Stimulated activated naive B cell treated with anti-CD40 and anti-IgM and Interleukin-4, amounts not matched to agents 10 μg/mL and 1 μg/mL and 100 μg/mL, for 72 hours (primary cell): ENCODE data around the gene BMX.

Experiments
- ATAC-seq, 2 donors: fragments of 150-1000 bp; cut with Tn5 transposase; replicated peaks; 2 replicates each; pipeline ENCODE4 v1.10.0; 2021; ENCODE audit warnings: moderate library complexity in 1 of 2
- DNase-seq: peaks from one replicate; pipeline ENCODE4 v3.0.0; 2021
- H3K27ac Mint-ChIP-seq: one replicate; pipeline ENCODE4 v1.8.0; 2022; ENCODE audit warnings: mild to moderate bottlenecking, mixed read lengths
- H3K27me3 Mint-ChIP-seq, 2 donors: one replicate each; pipeline ENCODE4 v1.8.0; 2022; ENCODE audit warnings: mixed read lengths in 2 of 2
- H3K36me3 Mint-ChIP-seq, 2 donors: one replicate each; pipeline ENCODE4 v1.8.0; 2022; ENCODE audit warnings: mixed read lengths in 2 of 2, mild to moderate bottlenecking in 1 of 2
- H3K4me1 Mint-ChIP-seq, 2 donors: one replicate each; pipeline ENCODE4 v1.8.0; 2022; ENCODE audit warnings: mixed read lengths in 2 of 2, mild to moderate bottlenecking in 1 of 2
- H3K4me3 Mint-ChIP-seq, 2 donors: one replicate each; pipeline ENCODE4 v1.8.0; 2022; ENCODE audit warnings: mild to moderate bottlenecking in 2 of 2, mixed read lengths in 2 of 2, moderate library complexity in 1 of 2
- H3K9me3 Mint-ChIP-seq, 2 donors: one replicate each; pipeline ENCODE4 v1.8.0; 2022; ENCODE audit warnings: mixed read lengths in 2 of 2, mild to moderate bottlenecking in 1 of 2

The BMX gene

DNA sequence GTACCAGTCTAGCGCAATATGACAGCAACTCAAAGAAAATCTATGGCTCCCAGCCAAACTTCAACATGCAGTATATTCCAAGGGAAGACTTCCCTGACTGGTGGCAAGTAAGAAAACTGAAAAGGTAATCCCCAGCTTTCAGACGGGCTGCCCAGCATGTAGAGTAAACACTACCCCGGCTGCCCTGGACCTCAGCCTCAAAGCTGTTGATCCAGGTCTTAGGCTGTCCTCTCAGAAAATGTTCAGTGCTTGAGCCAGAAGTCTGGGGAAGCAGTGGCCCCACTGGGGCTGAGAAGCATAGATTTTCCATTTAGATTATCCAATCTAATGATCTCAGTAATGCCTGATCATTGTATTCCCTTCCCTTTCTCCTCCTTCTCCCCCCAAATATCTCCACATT, 21.9 kb downstream of the BMX start:
- H3K27me3 Mint-ChIP-seq: peaks cover 8 to 21% of the 10 kb centered on the region in 2 donors
- H3K4me1 Mint-ChIP-seq: no peaks in the 10 kb centered on the region
- no peaks in the 10 kb centered on the region for H3K36me3 Mint-ChIP-seq
- DNase-seq (no peak), ATAC-seq (no peak)
- peaks cover 0 to 6% of the 10 kb centered on the region in 2 donors for H3K9me3 Mint-ChIP-seq
- no peak overlapping the region for H3K4me3 Mint-ChIP-seq
- H3K27ac Mint-ChIP-seq: no peak overlapping the region

DNA sequence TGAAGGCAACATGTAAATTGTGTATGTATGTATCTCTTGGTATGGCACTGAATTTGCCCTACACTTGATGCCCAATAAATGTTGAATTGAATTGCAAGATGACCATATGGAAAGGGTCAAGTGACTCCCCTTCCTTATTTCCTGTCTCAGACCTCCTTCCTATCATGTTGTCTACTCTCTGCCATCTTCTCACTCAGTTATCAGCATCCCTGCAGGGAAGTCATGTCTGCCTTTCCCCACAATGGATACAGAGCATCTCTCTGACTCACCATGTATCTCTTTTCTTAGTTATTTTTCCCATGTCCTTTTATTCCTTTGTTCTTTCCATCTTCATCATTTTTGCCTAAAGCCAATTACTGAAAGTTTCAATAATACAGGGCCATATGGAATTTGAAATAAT, 22.5 kb downstream of the BMX start:
- ATAC-seq (no peak), DNase-seq (no peak)
- Mint-ChIP-seq H3K27me3 (peaks cover 8 to 21% of the 10 kb centered on the region in 2 donors), H3K9me3 (peaks cover 0 to 6% of the 10 kb centered on the region in 2 donors), H3K4me3 (no peak overlapping the region), H3K36me3 (no peaks in the 10 kb centered on the region), H3K27ac (no peak overlapping the region), H3K4me1 (no peaks in the 10 kb centered on the region)

DNA sequence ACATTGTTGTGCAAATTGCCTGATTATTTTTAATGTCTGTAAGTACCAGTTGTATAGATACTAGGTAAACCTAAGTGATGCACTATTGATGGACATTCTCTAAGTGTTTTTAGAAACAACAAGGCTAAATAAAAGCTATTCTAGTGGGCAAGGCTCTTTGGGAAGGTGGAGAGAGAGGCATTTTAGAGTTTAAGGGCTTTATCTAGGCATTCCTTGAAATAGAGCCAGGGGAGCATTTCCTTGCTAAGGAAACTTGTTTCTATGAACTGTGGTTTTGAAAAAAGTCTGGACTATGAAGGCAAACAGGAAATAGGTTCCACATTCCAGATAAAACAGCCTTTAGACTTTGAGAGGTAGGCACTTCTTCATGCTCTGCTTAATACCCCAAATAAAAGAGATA, 23.8 kb downstream of the BMX start:
- Mint-ChIP-seq H3K27ac (no peak overlapping the region), H3K27me3 (peaks cover 8 to 13% of the 10 kb centered on the region in 2 donors), H3K9me3 (peaks cover 0 to 2% of the 10 kb centered on the region in 2 donors), H3K4me3 (no peak overlapping the region), H3K36me3 (no peaks in the 10 kb centered on the region), H3K4me1 (no peaks in the 10 kb centered on the region)
- DNase-seq (no peak), ATAC-seq (no peak)

DNA sequence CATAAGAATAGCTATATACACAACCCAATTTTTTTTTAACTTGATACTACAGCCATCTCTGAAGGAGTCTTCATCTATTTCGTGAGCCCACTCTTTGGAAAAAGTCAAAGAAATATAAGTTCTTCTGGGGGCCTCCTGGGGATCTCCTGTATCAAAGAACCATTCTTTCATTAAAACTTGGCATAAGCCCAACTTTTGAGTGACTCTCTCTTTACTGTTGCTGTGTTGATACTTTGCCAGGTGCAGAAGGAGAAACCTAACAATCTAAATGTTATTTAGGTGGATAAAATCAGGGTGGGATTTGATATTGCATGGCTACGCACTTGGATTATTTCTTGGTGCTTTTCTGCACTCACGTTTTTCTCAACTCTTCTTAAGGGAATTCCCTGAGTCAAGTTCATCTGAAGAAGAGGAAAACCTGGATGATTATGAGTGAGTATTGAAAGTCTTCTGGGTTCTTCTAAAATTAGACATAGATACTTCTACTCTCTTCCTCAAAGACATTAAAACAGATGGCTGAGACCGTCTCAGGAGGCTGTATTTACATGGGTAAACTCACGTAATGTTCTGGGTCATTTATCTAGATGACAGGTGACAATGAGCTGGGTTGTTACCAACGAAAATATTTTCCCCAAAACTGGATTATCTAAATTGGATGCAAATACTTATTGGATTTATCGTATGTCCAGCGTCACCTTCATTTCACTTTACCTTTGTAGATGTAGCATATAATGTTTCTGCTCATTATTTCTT, 25.2 kb downstream of the BMX start:
- Mint-ChIP-seq H3K9me3 (no peaks in the 10 kb centered on the region), H3K4me3 (no peak overlapping the region), H3K4me1 (no peaks in the 10 kb centered on the region), H3K36me3 (no peaks in the 10 kb centered on the region), H3K27me3 (peaks cover 8 to 11% of the 10 kb centered on the region in 2 donors), H3K27ac (no peak overlapping the region)
- ATAC-seq (no peak), DNase-seq (no peak)

DNA sequence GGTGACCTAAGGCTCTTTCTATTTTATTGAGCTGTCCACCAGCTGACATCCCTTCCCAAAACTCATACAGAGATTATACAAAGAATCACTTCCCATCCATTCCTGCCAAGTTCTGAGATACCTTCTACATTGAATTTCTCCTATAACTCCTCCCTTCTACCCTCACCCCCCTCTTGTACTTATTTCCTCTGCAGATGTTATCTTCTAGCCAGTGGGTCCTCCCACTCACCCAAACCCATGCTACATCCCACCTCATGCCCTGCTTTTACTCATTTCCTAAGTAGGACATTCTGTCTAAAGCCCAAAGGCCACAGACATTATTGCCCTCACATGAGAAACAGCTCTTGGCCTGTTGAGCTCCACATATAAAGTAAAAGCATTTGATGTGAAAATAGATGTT, 28.6 kb downstream of the BMX start:
- no peaks in the 10 kb centered on the region for H3K36me3 Mint-ChIP-seq
- no peak overlapping the region for H3K27ac Mint-ChIP-seq
- no peak overlapping the region for H3K4me3 Mint-ChIP-seq
- no peaks in the 10 kb centered on the region for H3K27me3 Mint-ChIP-seq
- no peak for DNase-seq
- ATAC-seq: no peak
- H3K9me3 Mint-ChIP-seq: no peaks in the 10 kb centered on the region
- H3K4me1 Mint-ChIP-seq: no peaks in the 10 kb centered on the region

DNA sequence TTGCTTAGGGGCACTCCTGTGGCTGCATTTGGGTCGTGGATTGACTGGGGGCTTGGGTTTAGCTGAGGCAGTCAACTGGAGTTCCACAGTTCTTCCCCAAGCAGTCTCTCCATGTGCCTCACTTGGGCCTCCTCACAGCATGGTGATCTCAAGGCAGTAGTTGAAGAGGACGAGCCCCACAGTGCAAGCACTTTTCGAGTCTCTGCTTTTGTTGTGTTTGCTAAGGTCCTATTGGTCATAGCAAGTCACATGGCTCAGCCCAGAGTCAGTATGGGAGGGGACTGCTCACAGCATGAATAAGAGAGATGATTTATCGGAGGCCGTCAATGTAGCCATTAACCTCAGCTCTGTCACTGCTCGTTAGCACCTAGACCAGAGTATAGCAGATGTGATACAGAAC, 29.7 kb downstream of the BMX start:
- Mint-ChIP-seq H3K4me3 (no peak overlapping the region), H3K27me3 (no peaks in the 10 kb centered on the region), H3K9me3 (no peaks in the 10 kb centered on the region), H3K36me3 (no peaks in the 10 kb centered on the region), H3K27ac (no peak overlapping the region), H3K4me1 (no peaks in the 10 kb centered on the region)
- DNase-seq (no peak), ATAC-seq (no peak)

DNA sequence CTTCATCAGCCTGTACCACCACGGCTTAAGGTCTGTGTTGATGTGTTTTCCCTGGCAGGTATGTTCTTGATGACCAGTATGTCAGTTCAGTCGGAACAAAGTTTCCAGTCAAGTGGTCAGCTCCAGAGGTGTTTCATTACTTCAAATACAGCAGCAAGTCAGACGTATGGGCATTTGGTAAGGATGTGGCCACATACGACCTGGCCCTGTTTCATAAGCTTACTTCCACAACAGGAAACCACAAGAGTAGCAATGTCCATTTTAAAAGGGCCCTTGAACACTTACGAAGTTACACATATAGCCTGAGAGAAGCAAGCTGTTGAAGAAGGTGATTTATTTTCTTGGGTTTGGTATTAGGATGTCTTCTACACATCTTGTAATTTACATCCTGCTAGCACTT, 46.1 kb downstream of the BMX start:
- H3K27me3 Mint-ChIP-seq: peaks cover 5 to 8% of the 10 kb centered on the region in 2 donors
- no peak overlapping the region for H3K27ac Mint-ChIP-seq
- no peak for DNase-seq
- H3K9me3 Mint-ChIP-seq: peaks cover 0 to 1% of the 10 kb centered on the region in 2 donors
- no peak for ATAC-seq
- no peak overlapping the region for H3K4me3 Mint-ChIP-seq
- H3K4me1 Mint-ChIP-seq: no peaks in the 10 kb centered on the region
- H3K36me3 Mint-ChIP-seq: no peaks in the 10 kb centered on the region

DNA sequence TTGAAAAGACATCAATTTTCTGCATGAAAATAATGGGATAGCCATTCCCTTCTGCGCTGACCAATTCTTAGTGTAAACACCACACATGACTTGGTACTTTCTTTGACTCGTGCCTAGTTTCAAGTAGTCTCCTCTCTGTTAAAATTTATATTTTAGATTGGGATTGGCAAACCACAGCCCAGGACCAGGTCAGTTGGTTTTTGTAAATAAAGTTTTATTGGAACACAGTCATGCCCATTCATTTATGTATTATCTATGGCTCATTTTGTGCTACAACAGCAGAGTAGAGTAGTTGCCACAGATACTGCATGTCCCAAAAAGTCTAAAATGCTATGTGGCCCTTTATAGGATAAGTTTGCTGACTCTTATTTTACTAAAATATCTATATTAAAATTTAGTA, 46.7 kb downstream of the BMX start:
- no peaks in the 10 kb centered on the region for H3K4me1 Mint-ChIP-seq
- ATAC-seq (no peak), DNase-seq (no peak)
- H3K27me3 Mint-ChIP-seq: peaks cover 5 to 8% of the 10 kb centered on the region in 2 donors
- H3K36me3 Mint-ChIP-seq: no peaks in the 10 kb centered on the region
- peaks cover 0 to 1% of the 10 kb centered on the region in 2 donors for H3K9me3 Mint-ChIP-seq
- H3K27ac Mint-ChIP-seq: no peak overlapping the region
- H3K4me3 Mint-ChIP-seq: no peak overlapping the region

DNA sequence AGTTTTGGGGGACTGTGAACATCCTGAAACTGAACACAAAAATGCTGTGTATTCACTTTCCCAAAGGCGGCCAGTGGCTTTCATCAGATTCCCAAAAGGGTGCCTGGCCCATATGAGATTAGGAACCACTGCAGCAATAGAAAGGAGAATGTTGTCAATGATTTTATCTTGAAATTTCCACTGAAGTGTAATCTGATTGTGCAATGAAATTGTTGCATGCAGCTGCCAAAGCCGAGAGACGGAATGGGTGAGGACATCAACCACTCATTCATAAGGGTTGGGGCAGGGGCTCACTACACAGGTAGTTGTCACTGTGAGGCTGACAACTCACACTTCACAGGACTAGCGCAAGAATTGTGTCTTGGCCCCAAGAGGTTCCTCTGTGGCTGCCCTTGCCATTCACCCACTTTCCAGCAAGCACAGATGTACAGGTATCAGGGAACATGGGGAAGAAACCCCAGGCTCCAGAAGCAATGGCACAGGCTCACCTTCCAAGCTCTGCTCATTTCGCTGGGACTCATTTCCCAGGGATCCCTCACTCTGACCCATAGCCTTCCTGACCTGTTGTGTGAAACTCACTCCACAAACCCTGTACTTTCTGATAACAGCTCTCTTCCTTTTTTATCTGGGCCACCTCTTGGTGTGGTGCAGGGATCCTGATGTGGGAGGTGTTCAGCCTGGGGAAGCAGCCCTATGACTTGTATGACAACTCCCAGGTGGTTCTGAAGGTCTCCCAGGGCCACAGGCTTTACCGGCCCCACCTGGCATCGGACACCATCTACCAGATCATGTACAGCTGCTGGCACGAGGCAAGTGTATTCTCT, 48.8 kb downstream of the BMX start:
- Mint-ChIP-seq H3K27ac (no peak overlapping the region), H3K4me1 (no peaks in the 10 kb centered on the region), H3K4me3 (no peak overlapping the region), H3K36me3 (no peaks in the 10 kb centered on the region), H3K9me3 (peaks cover 0 to 1% of the 10 kb centered on the region in 2 donors), H3K27me3 (peaks cover 5 to 12% of the 10 kb centered on the region in 2 donors)
- ATAC-seq: no peak
- DNase-seq: no peak

DNA sequence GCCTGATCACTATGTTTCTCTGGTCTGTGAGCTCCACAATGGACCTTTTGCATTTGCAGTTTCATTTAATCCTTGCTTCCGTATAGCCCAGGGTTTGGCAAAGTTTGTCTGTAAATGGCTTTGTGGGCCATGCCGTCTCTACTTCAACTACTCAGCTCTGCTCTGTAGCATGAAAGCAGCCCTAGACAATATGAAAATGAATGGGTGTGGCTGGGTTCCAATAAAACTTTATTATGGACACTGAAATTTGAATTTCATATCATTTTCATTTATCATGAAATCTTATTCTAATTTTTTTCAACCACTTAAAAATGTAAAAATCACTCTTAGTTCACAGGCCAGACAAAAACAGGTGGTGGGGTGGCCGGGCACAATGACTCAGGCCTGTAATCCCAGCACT, 58.6 kb downstream of the BMX start:
- Mint-ChIP-seq H3K27me3 (peaks cover 0 to 28% of the 10 kb centered on the region in 2 donors), H3K4me3 (no peak overlapping the region), H3K4me1 (no peaks in the 10 kb centered on the region), H3K9me3 (no peaks in the 10 kb centered on the region), H3K36me3 (no peaks in the 10 kb centered on the region), H3K27ac (no peak overlapping the region)
- ATAC-seq: no peak
- no peak for DNase-seq

DNA sequence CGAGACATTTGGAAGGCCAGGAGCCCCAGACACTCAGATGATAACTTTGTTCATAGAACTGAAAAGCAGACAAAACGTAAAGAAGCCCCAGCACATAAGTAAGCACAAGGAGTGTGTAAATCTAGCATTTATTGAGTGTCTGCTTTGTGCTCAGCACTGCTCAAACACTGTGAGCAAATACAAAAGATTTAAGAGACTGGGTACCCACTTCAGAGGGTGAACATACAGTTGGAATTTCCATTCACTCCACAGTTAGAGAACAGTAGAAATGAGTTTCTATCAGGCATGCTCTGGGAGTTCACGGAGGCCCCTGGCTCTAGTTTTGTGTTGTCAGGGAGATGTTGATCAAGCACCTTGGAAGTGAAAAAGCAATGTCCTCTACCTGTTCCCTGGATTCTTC, 60.3 kb downstream of the BMX start:
- Mint-ChIP-seq H3K27ac (no peak overlapping the region), H3K36me3 (no peaks in the 10 kb centered on the region), H3K27me3 (peaks cover 0 to 38% of the 10 kb centered on the region in 2 donors), H3K4me3 (no peak overlapping the region), H3K4me1 (no peaks in the 10 kb centered on the region), H3K9me3 (no peaks in the 10 kb centered on the region)
- no peak for ATAC-seq
- DNase-seq: no peak

DNA sequence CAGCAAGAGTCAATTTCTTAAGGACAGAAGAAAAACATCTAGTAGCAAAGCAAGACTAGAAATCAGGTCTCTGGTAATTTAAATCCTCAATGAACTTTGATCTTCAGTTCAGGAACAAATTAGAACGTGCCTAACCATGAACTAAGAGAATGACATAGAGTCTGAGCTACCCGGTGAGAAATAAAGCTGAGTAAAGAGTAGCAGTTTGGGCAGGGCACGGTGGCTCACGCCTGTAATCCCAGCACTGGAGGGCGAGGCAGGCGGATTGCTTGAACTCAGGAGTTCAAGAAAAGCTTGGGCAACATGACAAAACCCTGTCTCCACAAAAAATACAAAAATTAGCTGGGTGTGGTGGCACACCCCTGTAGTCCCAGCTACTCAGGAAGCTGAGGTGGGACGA, 62.4 kb downstream of the BMX start:
- H3K36me3 Mint-ChIP-seq: no peaks in the 10 kb centered on the region
- H3K4me3 Mint-ChIP-seq: no peak overlapping the region
- DNase-seq: no peak

DNA sequence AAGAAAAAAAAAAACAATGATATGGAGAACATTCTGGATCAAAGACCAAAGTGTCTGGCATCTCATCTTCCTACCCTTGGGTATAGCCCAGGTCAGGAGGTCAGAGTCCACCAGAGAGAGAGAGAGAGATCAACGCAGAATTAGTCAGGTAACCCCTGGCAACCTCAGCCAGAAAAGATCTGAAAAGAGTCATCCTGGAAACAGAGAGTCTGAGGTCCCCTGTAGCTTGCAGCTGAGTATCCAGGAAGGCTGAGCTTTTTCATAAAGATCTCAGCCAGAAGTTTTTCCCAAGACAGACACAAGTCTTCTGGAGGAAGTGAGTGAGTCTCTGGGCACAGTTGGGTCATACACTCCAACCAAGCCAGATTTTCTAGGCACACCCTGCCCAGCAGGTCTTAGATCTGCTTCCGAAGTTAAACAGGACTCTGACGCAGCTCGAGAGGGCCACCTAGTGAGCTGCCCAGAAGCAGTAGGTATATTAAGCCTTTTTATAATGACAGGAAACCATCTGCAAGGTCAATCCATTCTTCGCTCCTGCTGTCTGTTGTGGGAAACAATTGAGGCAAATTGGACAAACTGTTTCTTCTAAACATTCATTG, 64.5 kb downstream of the BMX start:
- H3K27me3 Mint-ChIP-seq: peaks cover 0 to 44% of the 10 kb centered on the region in 2 donors
- H3K4me3 Mint-ChIP-seq: no peak overlapping the region
- no peaks in the 10 kb centered on the region for H3K36me3 Mint-ChIP-seq
- no peaks in the 10 kb centered on the region for H3K4me1 Mint-ChIP-seq
- DNase-seq (peak; percentile 9), ATAC-seq (peak; percentile 52 to 64)
- no peaks in the 10 kb centered on the region for H3K9me3 Mint-ChIP-seq
- no peak overlapping the region for H3K27ac Mint-ChIP-seq

More for the DNA sequence above, 62.4 kb downstream of the BMX start:
- H3K4me1 Mint-ChIP-seq: no peaks in the 10 kb centered on the region
- peaks cover 0 to 44% of the 10 kb centered on the region in 2 donors for H3K27me3 Mint-ChIP-seq
- H3K27ac Mint-ChIP-seq: no peak overlapping the region
- no peaks in the 10 kb centered on the region for H3K9me3 Mint-ChIP-seq
- no peak for ATAC-seq

DNA sequence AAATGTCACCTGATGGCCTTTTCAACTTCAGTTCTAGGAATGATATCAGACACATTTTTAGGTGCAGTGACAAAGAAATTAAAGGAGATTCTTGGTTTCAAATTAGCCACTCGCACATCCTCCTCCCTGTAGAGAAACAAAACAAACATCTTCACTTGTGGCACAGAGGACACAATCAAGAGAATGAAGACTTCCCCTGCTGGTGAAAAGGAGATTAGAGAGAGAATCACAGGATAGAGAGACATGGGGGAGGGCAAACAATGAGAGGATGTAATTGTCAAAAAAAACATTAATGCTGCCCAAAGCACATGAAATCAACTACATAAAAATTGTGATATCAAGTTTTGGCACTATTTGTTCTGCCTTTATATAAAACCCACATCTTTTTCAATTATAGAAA, 65.6 kb downstream of the BMX start:
- Mint-ChIP-seq H3K27ac (no peak overlapping the region), H3K27me3 (peaks cover 0 to 45% of the 10 kb centered on the region in 2 donors), H3K36me3 (no peaks in the 10 kb centered on the region), H3K4me3 (no peak overlapping the region), H3K9me3 (no peaks in the 10 kb centered on the region), H3K4me1 (no peaks in the 10 kb centered on the region)
- no peak for ATAC-seq
- DNase-seq: no peak

DNA sequence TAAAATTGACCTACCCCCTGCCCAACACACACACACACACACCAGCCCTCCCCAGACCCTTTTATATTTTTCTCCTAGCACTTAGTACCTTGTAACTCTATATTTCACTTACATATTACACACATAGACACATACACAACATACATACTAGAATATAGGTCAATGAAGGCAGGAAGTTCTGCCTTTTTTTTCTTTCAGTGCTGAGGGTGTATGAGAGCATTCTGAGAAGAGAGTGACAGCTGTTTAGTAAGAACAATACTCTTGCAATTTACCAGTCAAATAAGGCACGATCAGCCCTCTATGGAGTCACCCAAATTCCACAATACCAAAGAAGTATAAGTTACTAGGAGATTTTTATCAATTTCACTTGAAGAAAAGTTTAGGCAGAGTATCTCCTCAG, 66.7 kb downstream of the BMX start:
- H3K36me3 Mint-ChIP-seq: no peaks in the 10 kb centered on the region
- ATAC-seq (no peak), DNase-seq (no peak)
- peaks cover 0 to 38% of the 10 kb centered on the region in 2 donors for H3K27me3 Mint-ChIP-seq
- H3K4me3 Mint-ChIP-seq: no peak overlapping the region
- no peaks in the 10 kb centered on the region for H3K9me3 Mint-ChIP-seq
- no peak overlapping the region for H3K27ac Mint-ChIP-seq
- H3K4me1 Mint-ChIP-seq: no peaks in the 10 kb centered on the region
